Gastrocnemius medialis (tissue), 4 donors: ENCODE measurements around the gene ZNF57.

Experiments used
- POLR2A ChIP-seq, 2 donors: fragments of 450-650 bp; IDR thresholded peaks; one replicate each; pipeline ENCODE4 v1.6.1; 2017; ENCODE audit warnings: antibody characterized with exemption in 2 of 2, mild to moderate bottlenecking in 2 of 2, moderate library complexity in 2 of 2
- TF ChIP-seq, protein P1 (sequence below), 5 experiments: fragments of 450-650 bp in 3 of 5; fragments of 200-600 bp in 2 of 5; sonication (generic) in 2 of 5; IDR thresholded peaks in 4 of 5; conservative IDR thresholded peaks in 1 of 5; 1 replicate in 4 of 5; 2 replicates in 1 of 5; pipeline ENCODE4 v1.5.1; 2016 to 2019; ENCODE audit warnings: antibody characterized with exemption in 5 of 5, mild to moderate bottlenecking in 3 of 5, moderate library complexity in 3 of 5

DNA sequence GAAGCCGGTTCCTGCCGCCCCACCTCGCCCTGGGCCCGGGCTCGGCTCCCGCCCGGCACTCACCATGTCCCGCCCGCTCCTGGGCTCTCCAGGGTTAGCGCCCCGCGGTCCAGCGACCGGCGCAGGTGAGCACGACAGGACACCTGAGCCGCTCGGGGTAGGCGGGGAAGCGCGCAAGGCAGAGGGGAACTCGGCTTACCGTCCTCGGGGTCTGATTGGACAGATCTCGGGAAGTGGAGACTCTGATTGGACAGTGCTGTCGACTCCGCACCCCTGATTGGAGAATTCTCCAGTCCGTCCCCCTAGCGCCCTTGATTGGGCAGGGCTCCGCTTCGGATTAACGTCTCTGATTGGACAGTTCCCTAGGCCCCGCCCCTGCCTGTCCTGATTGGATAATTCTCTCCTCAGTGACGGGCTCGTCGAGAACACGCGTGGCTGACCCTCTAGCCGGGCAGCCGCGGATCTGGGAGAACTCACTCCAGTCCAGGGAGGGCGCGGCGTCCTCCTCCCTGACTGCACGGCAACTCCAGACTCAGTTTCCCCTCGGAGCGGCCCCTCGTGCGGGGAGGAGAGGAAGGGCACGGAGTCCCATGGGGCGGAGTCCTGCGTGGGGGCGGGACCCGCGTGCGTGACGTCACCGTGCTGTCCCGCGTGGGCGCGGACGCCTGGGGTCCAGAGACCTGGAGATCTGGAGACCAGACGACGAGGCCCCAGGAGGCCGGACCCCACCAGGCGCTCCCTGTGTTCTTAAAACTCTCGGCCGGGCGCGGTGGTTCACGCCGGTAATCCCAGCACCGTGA, 44.2 kb downstream of the ZNF57 start, which contains the start of gene ZNF77:
- TF ChIP-seq, protein P1, sequence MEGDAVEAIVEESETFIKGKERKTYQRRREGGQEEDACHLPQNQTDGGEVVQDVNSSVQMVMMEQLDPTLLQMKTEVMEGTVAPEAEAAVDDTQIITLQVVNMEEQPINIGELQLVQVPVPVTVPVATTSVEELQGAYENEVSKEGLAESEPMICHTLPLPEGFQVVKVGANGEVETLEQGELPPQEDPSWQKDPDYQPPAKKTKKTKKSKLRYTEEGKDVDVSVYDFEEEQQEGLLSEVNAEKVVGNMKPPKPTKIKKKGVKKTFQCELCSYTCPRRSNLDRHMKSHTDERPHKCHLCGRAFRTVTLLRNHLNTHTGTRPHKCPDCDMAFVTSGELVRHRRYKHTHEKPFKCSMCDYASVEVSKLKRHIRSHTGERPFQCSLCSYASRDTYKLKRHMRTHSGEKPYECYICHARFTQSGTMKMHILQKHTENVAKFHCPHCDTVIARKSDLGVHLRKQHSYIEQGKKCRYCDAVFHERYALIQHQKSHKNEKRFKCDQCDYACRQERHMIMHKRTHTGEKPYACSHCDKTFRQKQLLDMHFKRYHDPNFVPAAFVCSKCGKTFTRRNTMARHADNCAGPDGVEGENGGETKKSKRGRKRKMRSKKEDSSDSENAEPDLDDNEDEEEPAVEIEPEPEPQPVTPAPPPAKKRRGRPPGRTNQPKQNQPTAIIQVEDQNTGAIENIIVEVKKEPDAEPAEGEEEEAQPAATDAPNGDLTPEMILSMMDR (IDR thresholded peaks at IDR 0.05 in 4 of 5, conservative IDR thresholded peaks at IDR 0.05 in 1 of 5): peak in 2 of 5 experiments; percentile 9 to 39
- TF ChIP-seq POLR2A (IDR thresholded peaks at IDR 0.05): peak; percentile 53 to 71
